Epithelial cell of esophagus (primary cell): Measurements from ENCODE around the gene RCOR1.

Source experiments
- DNase-seq: peaks from one replicate; pipeline ENCODE4 v3.0.0; 2010; ENCODE audit warnings: low read depth
- H3K4me3 ChIP-seq: 2 replicates; pipeline ENCODE4 v1.5.1; 2011; ENCODE audit warnings: mild to moderate bottlenecking, low read length, control low read depth
- TF ChIP-seq, protein P1 (sequence below): IDR thresholded peaks from 2 replicates; pipeline ENCODE4 v1.5.1; 2011; ENCODE audit warnings: low read depth, mild to moderate bottlenecking, low read length, control low read depth, inconsistent platforms; ENCODE audit not compliant: insufficient read depth; ENCODE audit errors: missing control alignments

Gene RCOR1

DNA sequence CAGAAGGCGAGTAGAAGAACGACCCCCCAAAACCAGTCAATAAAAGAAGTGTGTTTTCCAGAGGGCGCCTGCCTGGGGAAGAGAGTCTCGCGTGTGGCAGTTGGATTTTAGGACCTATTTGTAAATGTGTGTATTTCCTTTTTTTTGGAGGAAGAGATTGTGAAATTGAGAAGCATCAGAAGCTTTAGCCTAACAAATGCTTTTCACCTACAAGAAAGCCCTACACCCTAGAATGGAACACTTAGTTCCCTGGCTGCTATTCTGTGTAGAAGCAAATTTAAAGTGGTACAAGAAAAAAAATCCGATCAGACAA is 1.3 kb downstream of the RCOR1 start:
- no peak for DNase-seq
- TF ChIP-seq, protein P1, sequence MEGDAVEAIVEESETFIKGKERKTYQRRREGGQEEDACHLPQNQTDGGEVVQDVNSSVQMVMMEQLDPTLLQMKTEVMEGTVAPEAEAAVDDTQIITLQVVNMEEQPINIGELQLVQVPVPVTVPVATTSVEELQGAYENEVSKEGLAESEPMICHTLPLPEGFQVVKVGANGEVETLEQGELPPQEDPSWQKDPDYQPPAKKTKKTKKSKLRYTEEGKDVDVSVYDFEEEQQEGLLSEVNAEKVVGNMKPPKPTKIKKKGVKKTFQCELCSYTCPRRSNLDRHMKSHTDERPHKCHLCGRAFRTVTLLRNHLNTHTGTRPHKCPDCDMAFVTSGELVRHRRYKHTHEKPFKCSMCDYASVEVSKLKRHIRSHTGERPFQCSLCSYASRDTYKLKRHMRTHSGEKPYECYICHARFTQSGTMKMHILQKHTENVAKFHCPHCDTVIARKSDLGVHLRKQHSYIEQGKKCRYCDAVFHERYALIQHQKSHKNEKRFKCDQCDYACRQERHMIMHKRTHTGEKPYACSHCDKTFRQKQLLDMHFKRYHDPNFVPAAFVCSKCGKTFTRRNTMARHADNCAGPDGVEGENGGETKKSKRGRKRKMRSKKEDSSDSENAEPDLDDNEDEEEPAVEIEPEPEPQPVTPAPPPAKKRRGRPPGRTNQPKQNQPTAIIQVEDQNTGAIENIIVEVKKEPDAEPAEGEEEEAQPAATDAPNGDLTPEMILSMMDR: peak; percentile 12
- H3K4me3 ChIP-seq: peak overlapping the region; percentile 80

DNA sequence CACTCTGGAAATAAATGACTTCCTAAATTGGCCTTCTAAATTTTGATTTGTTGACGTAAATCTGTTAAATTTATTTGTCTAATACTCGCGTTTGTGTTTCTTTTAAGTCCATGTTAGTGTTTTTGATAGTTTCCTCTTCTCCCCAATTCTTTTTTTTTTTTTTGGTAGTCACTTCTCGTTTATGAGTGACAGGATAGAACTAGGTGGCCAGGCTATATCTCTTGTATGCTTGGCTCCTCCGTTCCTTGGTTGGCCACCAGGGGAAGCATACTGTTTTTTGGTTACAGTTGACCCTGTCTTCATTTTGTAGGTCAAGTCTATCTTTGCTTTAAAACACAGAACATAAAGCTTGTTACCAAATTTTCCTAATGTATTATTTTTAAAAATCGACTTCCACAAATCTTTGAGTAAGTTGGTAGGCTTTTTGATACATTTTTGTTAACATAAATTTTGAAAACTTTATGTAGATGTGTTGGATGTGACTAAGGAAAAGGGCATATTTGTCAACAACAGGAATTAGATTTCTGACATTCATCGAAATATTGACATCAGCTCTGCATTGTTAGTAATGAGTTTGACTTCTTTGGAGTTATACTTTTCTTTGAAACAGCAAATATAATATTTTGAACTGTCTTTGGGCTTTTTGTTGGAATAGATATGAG is 2.2 kb downstream of the RCOR1 start:
- DNase-seq: peak; percentile 82
- TF ChIP-seq, protein P1: peak; percentile 94
- H3K4me3 ChIP-seq: peak overlapping the region; percentile 80

DNA sequence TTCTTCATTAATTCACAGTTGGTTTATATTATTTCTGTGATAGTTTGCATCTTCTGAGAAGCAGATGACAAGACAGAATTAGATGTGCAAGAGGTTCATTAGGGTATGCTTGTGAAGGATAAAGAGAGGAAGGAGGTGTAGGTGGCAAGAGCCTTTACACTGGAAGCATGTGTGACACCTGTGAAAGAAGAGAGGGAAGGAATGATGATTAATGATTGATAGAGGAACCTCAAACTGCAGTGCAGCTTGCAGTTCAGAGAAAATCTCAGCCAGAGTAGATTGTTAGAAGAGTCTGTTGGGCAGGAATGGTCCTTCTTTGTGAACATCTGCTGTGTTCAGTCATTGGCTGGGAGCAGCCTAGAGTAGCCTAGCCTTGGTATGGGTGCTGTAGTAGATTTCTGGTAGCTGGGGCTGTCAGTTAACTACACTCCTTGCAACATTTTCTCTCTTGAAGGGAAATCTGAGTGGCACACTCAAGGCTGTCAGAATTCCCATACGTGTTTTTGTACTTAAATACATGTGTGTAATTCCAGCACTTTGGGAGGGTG is 9.0 kb downstream of the RCOR1 start:
- no peak for DNase-seq
- H3K4me3 ChIP-seq: no peak overlapping the region
- TF ChIP-seq, protein P1: no peak

DNA sequence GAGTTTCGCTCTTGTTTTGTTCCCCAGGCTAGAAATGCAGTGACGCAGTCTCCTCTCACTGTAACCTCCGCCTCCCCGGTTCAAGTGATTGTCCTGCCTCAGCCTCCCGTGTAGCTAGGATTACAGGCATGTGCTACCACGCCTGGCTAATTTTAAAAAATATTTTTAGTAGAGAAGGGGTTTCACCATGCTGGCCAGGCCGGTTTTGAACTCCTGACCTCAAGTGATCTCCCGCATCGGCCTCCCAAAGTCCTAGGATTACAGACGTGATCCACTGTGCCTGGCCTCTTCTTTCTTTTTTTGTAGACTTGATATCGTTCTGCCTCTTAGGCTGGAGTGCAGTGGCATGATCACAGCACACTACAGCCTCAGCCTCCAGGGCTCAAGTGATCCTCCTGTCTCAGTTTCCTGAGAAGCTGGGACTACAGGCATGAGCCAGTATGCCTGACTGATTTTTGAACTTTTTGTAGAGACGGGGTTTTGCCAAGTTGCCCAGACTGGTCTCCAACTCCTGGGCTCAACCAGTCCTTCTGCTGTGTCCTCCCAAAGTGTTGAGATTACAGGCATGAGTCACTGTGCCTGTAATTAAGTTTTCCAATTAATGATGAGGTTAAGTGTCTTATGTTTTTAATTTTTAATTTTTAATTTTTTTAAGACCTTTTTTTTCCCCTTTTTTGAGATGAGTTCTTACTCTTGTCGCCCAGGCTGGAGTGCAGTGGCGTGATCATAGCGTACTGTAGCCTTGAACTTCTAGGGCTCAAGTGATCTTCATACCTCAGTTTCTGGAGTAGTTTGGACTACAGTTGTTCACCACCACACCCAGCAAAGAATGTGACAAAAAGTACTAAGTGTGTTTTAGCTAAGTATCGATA is 10.2 kb downstream of the RCOR1 start:
- no peak overlapping the region for H3K4me3 ChIP-seq
- peak; percentile 39 for DNase-seq
- TF ChIP-seq, protein P1: no peak

DNA sequence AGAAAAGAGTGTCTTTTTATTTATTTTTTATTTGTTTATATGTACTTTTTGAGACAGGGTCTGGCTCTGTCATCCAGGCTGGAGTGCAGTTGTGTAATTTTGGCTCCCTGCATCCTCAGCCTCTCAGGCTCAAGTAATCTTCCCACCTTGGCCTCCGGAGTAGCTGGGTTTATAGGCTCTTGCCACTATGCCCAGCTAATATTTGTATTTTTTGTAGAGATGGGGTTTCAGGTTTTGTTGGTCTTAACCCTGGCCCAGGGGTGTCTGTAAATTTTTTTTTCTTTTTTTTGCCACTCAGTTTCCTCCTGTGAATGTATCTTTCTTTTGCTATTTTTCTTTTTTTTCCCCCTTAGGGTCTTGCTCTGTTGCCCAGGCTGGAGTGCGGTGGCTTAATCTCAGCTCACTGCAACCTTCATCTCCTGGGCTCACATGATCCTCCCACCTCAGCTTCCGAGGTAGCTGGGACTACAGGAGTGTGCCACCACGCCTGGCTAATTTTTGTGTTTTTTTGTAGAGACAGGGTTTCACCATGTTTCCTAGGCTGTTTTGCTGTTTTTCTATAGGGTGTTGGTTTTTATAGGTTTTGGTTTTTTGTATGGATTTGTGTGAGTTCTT is 11.0 kb downstream of the RCOR1 start:
- DNase-seq: no peak
- no peak overlapping the region for H3K4me3 ChIP-seq
- TF ChIP-seq, protein P1: no peak

DNA sequence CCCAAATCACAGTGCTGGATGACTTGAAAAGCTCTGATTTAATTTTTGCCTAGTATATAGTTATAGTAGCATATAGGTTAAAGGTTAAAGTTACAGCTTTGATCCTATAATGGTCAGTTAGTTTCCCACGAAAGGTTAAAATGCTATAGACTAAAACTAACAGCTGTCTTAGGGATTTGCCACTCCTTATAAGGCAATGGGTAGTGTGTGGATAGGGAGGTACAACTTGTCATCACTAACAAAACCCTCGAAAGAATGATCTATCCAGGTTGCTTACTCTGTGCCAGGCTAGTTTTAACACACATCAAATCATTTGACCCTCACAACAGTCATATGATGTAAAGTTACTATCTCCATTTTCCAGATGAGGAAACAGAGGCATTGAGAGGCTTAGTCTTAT is 11.7 kb downstream of the RCOR1 start:
- DNase-seq: no peak
- no peak overlapping the region for H3K4me3 ChIP-seq
- TF ChIP-seq, protein P1: no peak
